K562 (cell line): ENCODE data around the gene POMGNT1. TPM values are rescaled to one million over a fixed set of nuclear protein-coding genes. Genes with fewer than 3 reads are reported as not detected.

Source experiments
- BDP1 ChIP-seq: IDR thresholded peaks from 3 replicates; pipeline ENCODE4 v1.6.1; 2011; ENCODE audit not compliant: insufficient read length, insufficient read depth
- C11orf30 ChIP-seq: fragments of 450-650 bp; IDR thresholded peaks from 2 replicates; pipeline ENCODE4 v1.6.1; 2016; ENCODE audit warnings: low read depth, mild to moderate bottlenecking
- CC2D1A ChIP-seq: fragments of 450-650 bp; IDR thresholded peaks from 2 replicates; pipeline ENCODE4 v1.6.1; 2017; ENCODE audit warnings: mild to moderate bottlenecking
- HNRNPLL ChIP-seq: fragments of 200-400 bp; formaldehyde crosslinking; IDR thresholded peaks from 2 replicates; pipeline ENCODE4 v1.6.1; 2017; ENCODE audit warnings: low read length, low read depth, mild to moderate bottlenecking; ENCODE audit not compliant: poor library complexity, severe bottlenecking
- MCM5 ChIP-seq: fragments of 450-650 bp; IDR thresholded peaks from 2 replicates; pipeline ENCODE4 v1.6.1; 2016; ENCODE audit warnings: low read depth
- MTA2 ChIP-seq: fragments of 450-650 bp; IDR thresholded peaks from 2 replicates; pipeline ENCODE4 v1.6.1; 2016; ENCODE audit warnings: low read depth
- STAG1 ChIP-seq: sonication (generic); formaldehyde crosslinking; IDR thresholded peaks from 2 replicates; pipeline ENCODE4 v1.5.0; 2020; ENCODE audit warnings: missing genetic modification reagents, borderline replicate concordance
- STAT5B ChIP-seq: fragments of 250-450 bp; sonication (Bioruptor Pico); IDR thresholded peaks from 2 replicates; pipeline ENCODE4 v1.8.0; 2021; ENCODE audit warnings: mild to moderate bottlenecking, inconsistent platforms
- SUPT5H ChIP-seq: fragments of 450-650 bp; IDR thresholded peaks from 2 replicates; pipeline ENCODE4 v1.6.1; 2016
- TCF7L2 ChIP-seq: fragments of 150-350 bp; IDR thresholded peaks from 2 replicates; pipeline ENCODE4 v1.6.1; 2016; ENCODE audit warnings: low read depth, mild to moderate bottlenecking, low read length, moderate library complexity
- TRIM28 ChIP-seq: fragments of 450-650 bp; IDR thresholded peaks from 2 replicates; pipeline ENCODE4 v1.6.1; 2017
- ZEB2 ChIP-seq: fragments of 450-650 bp; IDR thresholded peaks from 2 replicates; pipeline ENCODE4 v1.6.1; 2016
- ZNF445 ChIP-seq: fragments of 250-450 bp; sonication (Bioruptor Pico); IDR thresholded peaks from 2 replicates; pipeline ENCODE4 v1.4.0; 2020; ENCODE audit warnings: low read depth, mild to moderate bottlenecking, moderate library complexity
- ZNF717 ChIP-seq: fragments of 250-450 bp; sonication (Bioruptor Pico); IDR thresholded peaks from 2 replicates; pipeline ENCODE4 v1.5.0; 2021
- polyA plus RNA-seq, 8 experiments: library from polyadenylated mRNA; depleted of rRNA in 4 of 8; stranded (reverse) in 5 of 8; unstranded in 3 of 8; fragments of >200 nt; fragmentation: Nextera tagmentation in 2 of 8; fragmentation: Illumina TruSeq in 1 of 8; extraction: Ambion mirVana in 2 of 8; extraction: Trizol in 1 of 8; gene quantifications; 2 replicates each; pipeline versions ENCODE4 v1.2.1 to v1.2.3, GENCODE V29; 2011 to 2014; ENCODE audit warnings: inconsistent platforms in 1 of 8, missing spikeins in 1 of 8
- total RNA-seq, 7 experiments: library from RNA; depleted of rRNA in 6 of 7; stranded (reverse); fragments of >200 nt in 6 of 7; fragmentation: Illumina TruSeq in 2 of 7; extraction: Trizol in 2 of 7; gene quantifications; 2 replicates each; pipeline versions ENCODE4 v1.2.1 to v1.2.3, GENCODE V29; 2011 to 2021; ENCODE audit warnings: low replicate concordance in 1 of 7
- TF ChIP-seq, protein P1 (sequence below), 3 experiments: IDR thresholded peaks in 2 of 3; conservative IDR thresholded peaks in 1 of 3; 2 replicates each; pipeline ENCODE4 v1.5.1; 2011 to 2012; ENCODE audit warnings: low read length in 3 of 3, mild to moderate bottlenecking in 3 of 3, control low read depth in 2 of 3, improper control_type of control experiment in 1 of 3, inconsistent platforms in 1 of 3, low read depth in 1 of 3, mixed read lengths in 1 of 3, moderate library complexity in 1 of 3; ENCODE audit not compliant: insufficient read depth in 2 of 3
- TF ChIP-seq, protein P2 (sequence below): fragments of 450-650 bp; IDR thresholded peaks from 2 replicates; pipeline ENCODE4 v1.6.1; 2018; ENCODE audit warnings: mild to moderate bottlenecking, low read depth; ENCODE audit not compliant: partially characterized antibody
- TF ChIP-seq, protein P3 (sequence below): sonication (generic); formaldehyde crosslinking; IDR thresholded peaks from 2 replicates; pipeline ENCODE4 v1.8.0; 2023; ENCODE audit warnings: mild to moderate bottlenecking, missing genetic modification reagents
- TF ChIP-seq, protein P4 (sequence below): fragments of 250-450 bp; sonication (Bioruptor Pico); IDR thresholded peaks from 2 replicates; pipeline ENCODE4 v1.5.0; 2020; ENCODE audit warnings: mild to moderate bottlenecking, borderline replicate concordance
- TF ChIP-seq, protein P5 (sequence below): fragments of 450-650 bp; IDR thresholded peaks from 2 replicates; pipeline ENCODE4 v1.6.1; 2016; ENCODE audit warnings: low read depth, mild to moderate bottlenecking, moderate library complexity

Gene POMGNT1
- total and polyA plus RNA-seq, 9 of the 15 experiments (the other 6 are each of a cell fraction or from before 2014, with no cell fraction given), result 14.1 to 58.9 (median 37.8) TPM

DNA sequence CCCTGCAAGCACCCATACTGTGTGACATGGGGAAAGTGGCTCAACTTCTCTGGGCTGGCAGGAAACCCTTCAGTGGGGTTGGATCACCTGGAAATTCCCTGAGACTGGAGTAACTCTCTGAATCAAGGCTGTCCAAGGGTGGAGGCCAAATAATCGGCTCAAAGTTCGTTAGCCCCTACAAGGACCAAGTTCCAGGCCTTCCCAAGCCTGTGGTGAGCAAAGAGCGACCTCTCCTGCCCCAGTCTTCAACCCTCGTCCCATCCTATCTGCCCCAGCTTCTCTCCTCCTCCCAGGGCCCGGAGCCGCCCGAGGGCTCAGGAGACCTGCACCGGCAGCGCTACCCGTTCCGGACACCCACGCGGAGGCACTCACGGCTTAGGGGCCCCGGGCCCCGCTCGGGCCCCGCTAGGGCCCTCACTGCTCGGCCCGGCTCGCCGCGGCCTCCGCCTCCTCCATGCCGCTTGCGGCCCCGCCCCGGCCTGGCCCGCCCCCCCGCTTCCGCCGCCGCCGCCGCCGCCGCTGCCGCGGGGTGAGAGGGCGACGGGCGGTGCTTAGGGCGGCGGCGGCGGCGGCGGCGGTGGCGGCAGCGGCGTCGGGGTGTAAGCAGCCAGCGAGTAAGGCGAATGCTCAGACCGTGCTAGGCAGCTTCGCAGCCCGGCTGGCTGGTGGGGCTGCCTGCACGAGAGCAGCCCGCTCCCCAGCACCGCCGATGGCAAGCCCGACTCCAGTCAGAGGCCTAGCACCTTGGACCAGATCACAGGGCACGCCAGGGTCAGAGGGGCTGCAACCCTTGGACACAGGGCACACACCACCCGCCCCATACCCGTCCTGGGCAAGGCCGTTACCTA, at the start of gene POMGNT1 (continued):
- TF ChIP-seq, protein P1, sequence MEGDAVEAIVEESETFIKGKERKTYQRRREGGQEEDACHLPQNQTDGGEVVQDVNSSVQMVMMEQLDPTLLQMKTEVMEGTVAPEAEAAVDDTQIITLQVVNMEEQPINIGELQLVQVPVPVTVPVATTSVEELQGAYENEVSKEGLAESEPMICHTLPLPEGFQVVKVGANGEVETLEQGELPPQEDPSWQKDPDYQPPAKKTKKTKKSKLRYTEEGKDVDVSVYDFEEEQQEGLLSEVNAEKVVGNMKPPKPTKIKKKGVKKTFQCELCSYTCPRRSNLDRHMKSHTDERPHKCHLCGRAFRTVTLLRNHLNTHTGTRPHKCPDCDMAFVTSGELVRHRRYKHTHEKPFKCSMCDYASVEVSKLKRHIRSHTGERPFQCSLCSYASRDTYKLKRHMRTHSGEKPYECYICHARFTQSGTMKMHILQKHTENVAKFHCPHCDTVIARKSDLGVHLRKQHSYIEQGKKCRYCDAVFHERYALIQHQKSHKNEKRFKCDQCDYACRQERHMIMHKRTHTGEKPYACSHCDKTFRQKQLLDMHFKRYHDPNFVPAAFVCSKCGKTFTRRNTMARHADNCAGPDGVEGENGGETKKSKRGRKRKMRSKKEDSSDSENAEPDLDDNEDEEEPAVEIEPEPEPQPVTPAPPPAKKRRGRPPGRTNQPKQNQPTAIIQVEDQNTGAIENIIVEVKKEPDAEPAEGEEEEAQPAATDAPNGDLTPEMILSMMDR (IDR thresholded peaks at IDR 0.05 in 2 of 3, conservative IDR thresholded peaks at IDR 0.05 in 1 of 3; ENCODE audit: insufficient read depth in 2 of 3, low read depth in 1 of 3, low read length in 3 of 3), result peak; percentile 32 to 59 (median 56); a peak in 5 of 6 replicates
- no peak for TF ChIP-seq TRIM28
- no peak; the same call in 1 of the 2 replicates for TF ChIP-seq STAG1 (CRISPR knock-in tag)
- no peak for TF ChIP-seq HNRNPLL
- TF ChIP-seq TCF7L2, result no peak
- TF ChIP-seq, protein P2, sequence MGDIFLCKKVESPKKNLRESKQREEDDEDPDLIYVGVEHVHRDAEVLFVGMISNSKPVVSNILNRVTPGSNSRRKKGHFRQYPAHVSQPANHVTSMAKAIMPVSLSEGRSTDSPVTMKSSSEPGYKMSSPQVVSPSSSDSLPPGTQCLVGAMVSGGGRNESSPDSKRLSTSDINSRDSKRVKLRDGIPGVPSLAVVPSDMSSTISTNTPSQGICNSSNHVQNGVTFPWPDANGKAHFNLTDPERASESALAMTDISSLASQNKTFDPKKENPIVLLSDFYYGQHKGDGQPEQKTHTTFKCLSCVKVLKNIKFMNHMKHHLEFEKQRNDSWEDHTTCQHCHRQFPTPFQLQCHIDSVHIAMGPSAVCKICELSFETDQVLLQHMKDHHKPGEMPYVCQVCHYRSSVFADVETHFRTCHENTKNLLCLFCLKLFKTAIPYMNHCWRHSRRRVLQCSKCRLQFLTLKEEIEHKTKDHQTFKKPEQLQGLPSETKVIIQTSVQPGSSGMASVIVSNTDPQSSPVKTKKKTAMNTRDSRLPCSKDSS, result no peak
- TF ChIP-seq ZEB2, result no peak
- TF ChIP-seq, protein P3, sequence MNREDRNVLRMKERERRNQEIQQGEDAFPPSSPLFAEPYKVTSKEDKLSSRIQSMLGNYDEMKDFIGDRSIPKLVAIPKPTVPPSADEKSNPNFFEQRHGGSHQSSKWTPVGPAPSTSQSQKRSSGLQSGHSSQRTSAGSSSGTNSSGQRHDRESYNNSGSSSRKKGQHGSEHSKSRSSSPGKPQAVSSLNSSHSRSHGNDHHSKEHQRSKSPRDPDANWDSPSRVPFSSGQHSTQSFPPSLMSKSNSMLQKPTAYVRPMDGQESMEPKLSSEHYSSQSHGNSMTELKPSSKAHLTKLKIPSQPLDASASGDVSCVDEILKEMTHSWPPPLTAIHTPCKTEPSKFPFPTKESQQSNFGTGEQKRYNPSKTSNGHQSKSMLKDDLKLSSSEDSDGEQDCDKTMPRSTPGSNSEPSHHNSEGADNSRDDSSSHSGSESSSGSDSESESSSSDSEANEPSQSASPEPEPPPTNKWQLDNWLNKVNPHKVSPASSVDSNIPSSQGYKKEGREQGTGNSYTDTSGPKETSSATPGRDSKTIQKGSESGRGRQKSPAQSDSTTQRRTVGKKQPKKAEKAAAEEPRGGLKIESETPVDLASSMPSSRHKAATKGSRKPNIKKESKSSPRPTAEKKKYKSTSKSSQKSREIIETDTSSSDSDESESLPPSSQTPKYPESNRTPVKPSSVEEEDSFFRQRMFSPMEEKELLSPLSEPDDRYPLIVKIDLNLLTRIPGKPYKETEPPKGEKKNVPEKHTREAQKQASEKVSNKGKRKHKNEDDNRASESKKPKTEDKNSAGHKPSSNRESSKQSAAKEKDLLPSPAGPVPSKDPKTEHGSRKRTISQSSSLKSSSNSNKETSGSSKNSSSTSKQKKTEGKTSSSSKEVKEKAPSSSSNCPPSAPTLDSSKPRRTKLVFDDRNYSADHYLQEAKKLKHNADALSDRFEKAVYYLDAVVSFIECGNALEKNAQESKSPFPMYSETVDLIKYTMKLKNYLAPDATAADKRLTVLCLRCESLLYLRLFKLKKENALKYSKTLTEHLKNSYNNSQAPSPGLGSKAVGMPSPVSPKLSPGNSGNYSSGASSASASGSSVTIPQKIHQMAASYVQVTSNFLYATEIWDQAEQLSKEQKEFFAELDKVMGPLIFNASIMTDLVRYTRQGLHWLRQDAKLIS (CRISPR knock-in tag), result no peak
- no peak for TF ChIP-seq MCM5
- TF ChIP-seq ZNF445, result no peak
- TF ChIP-seq STAT5B, result no peak
- TF ChIP-seq CC2D1A, result peak; percentile 51; the same call in 1 of the 2 replicates
- TF ChIP-seq, protein P4, sequence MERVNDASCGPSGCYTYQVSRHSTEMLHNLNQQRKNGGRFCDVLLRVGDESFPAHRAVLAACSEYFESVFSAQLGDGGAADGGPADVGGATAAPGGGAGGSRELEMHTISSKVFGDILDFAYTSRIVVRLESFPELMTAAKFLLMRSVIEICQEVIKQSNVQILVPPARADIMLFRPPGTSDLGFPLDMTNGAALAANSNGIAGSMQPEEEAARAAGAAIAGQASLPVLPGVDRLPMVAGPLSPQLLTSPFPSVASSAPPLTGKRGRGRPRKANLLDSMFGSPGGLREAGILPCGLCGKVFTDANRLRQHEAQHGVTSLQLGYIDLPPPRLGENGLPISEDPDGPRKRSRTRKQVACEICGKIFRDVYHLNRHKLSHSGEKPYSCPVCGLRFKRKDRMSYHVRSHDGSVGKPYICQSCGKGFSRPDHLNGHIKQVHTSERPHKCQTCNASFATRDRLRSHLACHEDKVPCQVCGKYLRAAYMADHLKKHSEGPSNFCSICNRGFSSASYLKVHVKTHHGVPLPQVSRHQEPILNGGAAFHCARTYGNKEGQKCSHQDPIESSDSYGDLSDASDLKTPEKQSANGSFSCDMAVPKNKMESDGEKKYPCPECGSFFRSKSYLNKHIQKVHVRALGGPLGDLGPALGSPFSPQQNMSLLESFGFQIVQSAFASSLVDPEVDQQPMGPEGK (CRISPR knock-in tag), result no peak
- TF ChIP-seq ZNF717 (CRISPR knock-in tag), result no peak
- TF ChIP-seq SUPT5H, result peak; percentile 80
- TF ChIP-seq BDP1, result no peak
- TF ChIP-seq, protein P5, sequence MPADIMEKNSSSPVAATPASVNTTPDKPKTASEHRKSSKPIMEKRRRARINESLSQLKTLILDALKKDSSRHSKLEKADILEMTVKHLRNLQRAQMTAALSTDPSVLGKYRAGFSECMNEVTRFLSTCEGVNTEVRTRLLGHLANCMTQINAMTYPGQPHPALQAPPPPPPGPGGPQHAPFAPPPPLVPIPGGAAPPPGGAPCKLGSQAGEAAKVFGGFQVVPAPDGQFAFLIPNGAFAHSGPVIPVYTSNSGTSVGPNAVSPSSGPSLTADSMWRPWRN, result no peak
- no peak for TF ChIP-seq C11orf30
- TF ChIP-seq MTA2, result peak; percentile 10; the same call in 1 of the 2 replicates
